GM12801 (cell line): Measurements from ENCODE around the gene CA5B.

Experiments
- CTCF ChIP-seq: IDR thresholded peaks from one replicate; pipeline ENCODE4 v1.5.1; 2011; ENCODE audit warnings: control low read depth; ENCODE audit not compliant: insufficient read length; ENCODE audit errors: extremely low read depth

Gene CA5B

GRCh38 chrX:15829217-15829616, 91.1 kb downstream of the CA5B start:
- no peak for TF ChIP-seq CTCF

- TF ChIP-seq CTCF: no peak
These were observed 96.0 kb downstream of the CA5B start for GRCh38 chrX:15834053-15834452.

- no peak for TF ChIP-seq CTCF
These were observed 96.9 kb downstream of the CA5B start for GRCh38 chrX:15834827-15835595.
